Neutrophil (primary cell): ENCODE data around the gene CFAP157.

Source experiments
- H3K27ac ChIP-seq: fragments of 200-600 bp; sonication (generic); 2 replicates; pipeline ENCODE4 v1.5.1; 2016; ENCODE audit warnings: mild to moderate bottlenecking, moderate library complexity
- H3K27me3 ChIP-seq: fragments of 200-600 bp; sonication (generic); 2 replicates; pipeline ENCODE4 v1.6.0; 2016; ENCODE audit warnings: mild to moderate bottlenecking
- H3K36me3 ChIP-seq: fragments of 200-600 bp; sonication (generic); 2 replicates; pipeline ENCODE4 v1.5.1; 2017
- H3K4me1 ChIP-seq, 2 experiments: fragments of 200-600 bp in 1 of 2; sonication (generic) in 1 of 2; 1 replicate in 1 of 2; 2 replicates in 1 of 2; pipeline versions ENCODE4 v1.5.1 to v1.6.1; 2013 to 2016; ENCODE audit warnings: low read depth in 1 of 2, low read length in 1 of 2, mild to moderate bottlenecking in 1 of 2, moderate library complexity in 1 of 2; ENCODE audit not compliant: control insufficient read depth in 1 of 2, insufficient read depth in 1 of 2
- H3K4me3 ChIP-seq, 2 experiments: fragments of 200-600 bp in 1 of 2; sonication (generic) in 1 of 2; 1 replicate in 1 of 2; 2 replicates in 1 of 2; pipeline ENCODE4 v1.5.1; 2013 to 2016; ENCODE audit warnings: low read depth in 1 of 2, low read length in 1 of 2, mild to moderate bottlenecking in 1 of 2, moderate library complexity in 1 of 2
- H3K9me3 ChIP-seq: fragments of 200-600 bp; sonication (generic); 2 replicates; pipeline ENCODE4 v1.5.1; 2016
- TF ChIP-seq, protein P1 (sequence below): fragments of 200-600 bp; sonication (generic); IDR thresholded peaks from 2 replicates; pipeline ENCODE4 v1.5.1; 2016; ENCODE audit warnings: antibody characterized with exemption

CFAP157 gene

DNA sequence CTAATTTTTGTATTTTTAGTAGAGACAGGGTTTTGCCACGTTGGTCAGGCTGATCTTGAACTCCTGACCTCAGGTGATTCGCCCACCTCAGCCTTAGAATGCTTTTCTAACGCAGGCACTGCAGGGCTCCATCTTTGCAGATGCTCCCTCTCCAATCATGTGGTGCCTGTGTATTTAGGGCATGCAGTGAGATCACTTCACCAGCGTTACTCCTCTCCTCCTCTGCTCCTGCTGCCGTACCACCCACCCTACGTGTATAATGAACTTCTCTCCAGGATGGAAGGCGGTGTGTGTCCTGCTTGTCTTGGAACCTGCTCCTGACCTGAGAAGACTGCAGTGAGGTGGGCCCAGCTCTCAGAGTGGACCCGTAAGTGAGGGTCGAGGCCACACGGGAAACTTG, 13.6 kb upstream of the CFAP157 start:
- Histone ChIP-seq H3K4me1 (no peaks in the 10 kb centered on the region), H3K4me3 (no peak overlapping the region), H3K27me3 (no peaks in the 10 kb centered on the region), H3K9me3 (no peaks in the 10 kb centered on the region), H3K27ac (no peak overlapping the region), H3K36me3 (no peaks in the 10 kb centered on the region)
- TF ChIP-seq, protein P1, sequence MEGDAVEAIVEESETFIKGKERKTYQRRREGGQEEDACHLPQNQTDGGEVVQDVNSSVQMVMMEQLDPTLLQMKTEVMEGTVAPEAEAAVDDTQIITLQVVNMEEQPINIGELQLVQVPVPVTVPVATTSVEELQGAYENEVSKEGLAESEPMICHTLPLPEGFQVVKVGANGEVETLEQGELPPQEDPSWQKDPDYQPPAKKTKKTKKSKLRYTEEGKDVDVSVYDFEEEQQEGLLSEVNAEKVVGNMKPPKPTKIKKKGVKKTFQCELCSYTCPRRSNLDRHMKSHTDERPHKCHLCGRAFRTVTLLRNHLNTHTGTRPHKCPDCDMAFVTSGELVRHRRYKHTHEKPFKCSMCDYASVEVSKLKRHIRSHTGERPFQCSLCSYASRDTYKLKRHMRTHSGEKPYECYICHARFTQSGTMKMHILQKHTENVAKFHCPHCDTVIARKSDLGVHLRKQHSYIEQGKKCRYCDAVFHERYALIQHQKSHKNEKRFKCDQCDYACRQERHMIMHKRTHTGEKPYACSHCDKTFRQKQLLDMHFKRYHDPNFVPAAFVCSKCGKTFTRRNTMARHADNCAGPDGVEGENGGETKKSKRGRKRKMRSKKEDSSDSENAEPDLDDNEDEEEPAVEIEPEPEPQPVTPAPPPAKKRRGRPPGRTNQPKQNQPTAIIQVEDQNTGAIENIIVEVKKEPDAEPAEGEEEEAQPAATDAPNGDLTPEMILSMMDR: no peak

GRCh38 chr9:127693697-127694096, 13.1 kb upstream of the CFAP157 start:
- H3K27ac ChIP-seq: no peak overlapping the region
- H3K4me1 ChIP-seq: no peaks in the 10 kb centered on the region
- no peaks in the 10 kb centered on the region for H3K36me3 ChIP-seq
- no peaks in the 10 kb centered on the region for H3K9me3 ChIP-seq
- TF ChIP-seq, protein P1: no peak
- H3K4me3 ChIP-seq: no peak overlapping the region
- no peaks in the 10 kb centered on the region for H3K27me3 ChIP-seq

DNA sequence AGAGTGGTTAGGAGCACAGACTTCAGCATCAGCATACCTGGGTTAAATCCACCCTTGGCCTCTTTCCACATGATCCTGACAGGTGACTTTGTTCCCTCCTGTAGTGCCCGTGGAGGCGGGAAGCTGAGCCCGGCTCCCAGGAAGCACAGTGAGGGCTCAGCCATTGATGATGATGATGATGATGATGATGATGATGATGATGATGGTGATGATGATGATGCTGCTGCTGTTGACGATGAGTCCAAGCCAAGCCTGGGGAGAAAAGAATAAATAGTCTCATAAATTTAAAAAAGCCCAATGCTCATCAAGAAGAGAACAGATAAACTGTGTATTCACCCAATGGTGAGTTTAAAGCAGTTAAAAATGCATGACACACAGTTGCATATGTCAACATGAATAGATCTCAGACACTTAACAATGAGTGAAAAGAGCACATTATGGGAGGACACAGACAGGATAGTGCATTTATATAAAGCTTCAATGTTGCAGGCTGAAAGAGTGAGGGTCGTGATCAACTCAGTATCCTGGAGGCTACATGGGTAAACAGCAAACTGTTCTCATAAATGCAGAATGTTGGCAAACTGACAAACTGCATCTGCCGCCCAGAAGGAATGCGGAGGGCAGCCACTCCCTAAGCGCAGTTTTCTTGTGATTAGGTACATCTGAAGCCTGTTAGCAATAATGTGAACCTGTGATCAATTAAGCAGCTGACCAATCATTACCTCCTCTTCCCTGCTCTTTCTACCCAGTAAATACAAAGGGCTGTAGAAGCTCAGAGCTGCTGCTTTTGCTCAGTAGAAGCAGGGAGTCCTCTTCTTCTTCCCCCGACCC, 11.7 kb upstream of the CFAP157 start:
- Histone ChIP-seq H3K9me3 (no peaks in the 10 kb centered on the region), H3K4me1 (peaks cover 0 to 7% of the 10 kb centered on the region in 2 experiments), H3K4me3 (no peak overlapping the region), H3K27ac (no peak overlapping the region), H3K36me3 (no peaks in the 10 kb centered on the region), H3K27me3 (peaks cover 9% of the 10 kb centered on the region)
- TF ChIP-seq, protein P1: no peak

- Histone ChIP-seq H3K9me3 (no peaks in the 10 kb centered on the region), H3K27ac (no peak overlapping the region), H3K4me1 (peaks cover 0 to 7% of the 10 kb centered on the region in 2 experiments), H3K27me3 (peaks cover 9% of the 10 kb centered on the region), H3K4me3 (no peak overlapping the region), H3K36me3 (no peaks in the 10 kb centered on the region)
- TF ChIP-seq, protein P1: no peak
Observed at GRCh38 chr9:127697575-127697974, 9.2 kb upstream of the CFAP157 start.

- H3K27ac ChIP-seq: no peak overlapping the region
- H3K4me3 ChIP-seq: no peak overlapping the region
- TF ChIP-seq, protein P1: no peak
- peaks cover 9% of the 10 kb centered on the region for H3K27me3 ChIP-seq
- H3K36me3 ChIP-seq: no peaks in the 10 kb centered on the region
- H3K9me3 ChIP-seq: no peaks in the 10 kb centered on the region
- H3K4me1 ChIP-seq: peaks cover 0 to 7% of the 10 kb centered on the region in 2 experiments
Observed at GRCh38 chr9:127698386-127698785, 8.4 kb upstream of the CFAP157 start.
